GM18867 (cell line): ENCODE data around the gene TRIM52.
"Not testable (repeated sequence)": the region's sequence is repeated elsewhere in the genome, so short reads cannot be mapped to it uniquely, and the experiment has no call there.

Experiments used
- ATAC-seq: cut with Tn5 transposase; IDR thresholded peaks from one replicate; pipeline ENCODE4 v1.9.1; 2021; ENCODE audit warnings: mild to moderate bottlenecking, moderate library complexity; ENCODE audit not compliant: unreplicated experiment

The TRIM52 gene

GRCh38 chr5:181217111-181217802 lies 43.7 kb downstream of the TRIM52 start:
- ATAC-seq = no peak

- no peak for ATAC-seq
These were observed 44.6 kb downstream of the TRIM52 start for GRCh38 chr5:181215997-181216989.

GRCh38 chr5:181214249-181214648 lies 46.7 kb downstream of the TRIM52 start:
- ATAC-seq = not testable (repeated sequence)

- ATAC-seq = no peak
These were observed 48.0 kb downstream of the TRIM52 start for GRCh38 chr5:181212934-181213333.

- no peak for ATAC-seq
These were observed 48.9 kb downstream of the TRIM52 start for GRCh38 chr5:181212080-181212479.

- no peak for ATAC-seq
These were observed 49.7 kb downstream of the TRIM52 start for GRCh38 chr5:181211208-181211607.

- ATAC-seq = not testable (repeated sequence)
These were observed 50.2 kb downstream of the TRIM52 start for GRCh38 chr5:181210698-181211097.

- ATAC-seq = not testable (repeated sequence)
These were observed 50.8 kb downstream of the TRIM52 start for GRCh38 chr5:181210148-181210547.

GRCh38 chr5:181209006-181209405 lies 51.9 kb downstream of the TRIM52 start:
- ATAC-seq = not testable (repeated sequence)

- no peak for ATAC-seq
These were observed 53.0 kb downstream of the TRIM52 start for GRCh38 chr5:181207960-181208253.

GRCh38 chr5:181207214-181207959 lies 53.6 kb downstream of the TRIM52 start:
- peak; percentile 33 for ATAC-seq

- no peak for ATAC-seq
These were observed 54.9 kb downstream of the TRIM52 start for GRCh38 chr5:181205761-181206649.
